SU-DHL-6 (cell line): Measurements from ENCODE around the gene NAXE.

Experiments
- EZH2phosphoT487 ChIP-seq: fragments of 200-600 bp; sonication (generic), shearing (Covaris generic); conservative IDR thresholded peaks from 2 replicates; pipeline ENCODE4 v1.6.1; 2018; ENCODE audit warnings: mild to moderate bottlenecking, antibody characterized with exemption, low read length, moderate library complexity, mixed read lengths
- TF ChIP-seq, protein P1 (sequence below): fragments of 200-600 bp; sonication (generic); IDR thresholded peaks from one replicate; pipeline ENCODE4 v1.5.1; 2017; ENCODE audit warnings: antibody characterized with exemption, mild to moderate bottlenecking, low read length, moderate library complexity; ENCODE audit not compliant: insufficient read depth, poor library complexity, severe bottlenecking

DNA sequence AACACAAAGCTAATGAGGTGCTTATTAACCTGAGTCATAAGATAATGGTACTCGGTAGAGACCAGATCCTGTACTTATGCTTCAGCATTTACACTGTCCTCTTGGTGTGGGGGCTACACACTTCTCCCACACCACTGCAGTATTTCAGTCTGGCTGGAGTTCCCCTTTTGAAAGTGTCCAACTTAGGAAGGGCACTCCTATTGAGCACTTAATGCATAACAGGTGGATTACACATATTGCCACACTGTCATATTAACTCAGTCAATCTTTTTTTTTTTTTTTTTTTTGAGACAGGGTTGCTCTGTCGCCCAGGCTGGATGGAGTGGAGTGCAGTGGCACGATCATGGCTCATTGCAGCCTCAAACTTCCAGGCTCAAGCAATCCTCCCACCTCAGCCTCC, 8.2 kb downstream of the NAXE start:
- TF ChIP-seq, protein P1, sequence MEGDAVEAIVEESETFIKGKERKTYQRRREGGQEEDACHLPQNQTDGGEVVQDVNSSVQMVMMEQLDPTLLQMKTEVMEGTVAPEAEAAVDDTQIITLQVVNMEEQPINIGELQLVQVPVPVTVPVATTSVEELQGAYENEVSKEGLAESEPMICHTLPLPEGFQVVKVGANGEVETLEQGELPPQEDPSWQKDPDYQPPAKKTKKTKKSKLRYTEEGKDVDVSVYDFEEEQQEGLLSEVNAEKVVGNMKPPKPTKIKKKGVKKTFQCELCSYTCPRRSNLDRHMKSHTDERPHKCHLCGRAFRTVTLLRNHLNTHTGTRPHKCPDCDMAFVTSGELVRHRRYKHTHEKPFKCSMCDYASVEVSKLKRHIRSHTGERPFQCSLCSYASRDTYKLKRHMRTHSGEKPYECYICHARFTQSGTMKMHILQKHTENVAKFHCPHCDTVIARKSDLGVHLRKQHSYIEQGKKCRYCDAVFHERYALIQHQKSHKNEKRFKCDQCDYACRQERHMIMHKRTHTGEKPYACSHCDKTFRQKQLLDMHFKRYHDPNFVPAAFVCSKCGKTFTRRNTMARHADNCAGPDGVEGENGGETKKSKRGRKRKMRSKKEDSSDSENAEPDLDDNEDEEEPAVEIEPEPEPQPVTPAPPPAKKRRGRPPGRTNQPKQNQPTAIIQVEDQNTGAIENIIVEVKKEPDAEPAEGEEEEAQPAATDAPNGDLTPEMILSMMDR: no peak
- no peak for TF ChIP-seq EZH2phosphoT487
